Sigmoid colon (tissue), 4 donors: ENCODE results near the gene NT5DC3.

ENCODE experiments used
- EP300 ChIP-seq, 4 donors: sonication (generic); formaldehyde crosslinking; IDR thresholded peaks; one replicate each; pipeline ENCODE4 v1.6.1; 2017; ENCODE audit warnings: antibody characterized with exemption in 4 of 4
- TF ChIP-seq, protein P1 (sequence below), 4 experiments: fragments of 450-650 bp in 3 of 4; fragments of 200-600 bp in 1 of 4; IDR thresholded peaks; one replicate each; pipeline ENCODE4 v1.5.1; 2016 to 2019; ENCODE audit warnings: antibody characterized with exemption in 4 of 4, mild to moderate bottlenecking in 3 of 4, moderate library complexity in 2 of 4

DNA sequence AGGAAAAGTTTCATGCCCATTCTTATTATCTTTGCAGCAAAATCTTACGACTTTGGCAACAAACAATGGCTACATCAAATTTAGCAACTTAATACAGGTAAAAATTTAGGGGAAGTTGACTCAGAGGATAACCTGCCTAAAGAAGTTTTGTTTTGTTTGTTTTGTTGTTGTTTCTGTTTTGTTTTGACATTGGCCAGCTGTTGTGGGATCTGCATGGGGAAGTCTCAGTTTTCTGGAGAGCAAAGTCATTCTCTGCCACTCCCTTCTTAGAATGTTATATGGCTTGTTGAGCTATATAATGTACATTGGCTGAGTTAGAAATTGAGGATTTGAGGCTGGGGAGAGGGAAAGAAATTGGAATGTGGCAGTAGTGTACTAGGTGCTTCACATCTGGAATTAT is 109.5 kb downstream of the NT5DC3 start:
- TF ChIP-seq, protein P1, sequence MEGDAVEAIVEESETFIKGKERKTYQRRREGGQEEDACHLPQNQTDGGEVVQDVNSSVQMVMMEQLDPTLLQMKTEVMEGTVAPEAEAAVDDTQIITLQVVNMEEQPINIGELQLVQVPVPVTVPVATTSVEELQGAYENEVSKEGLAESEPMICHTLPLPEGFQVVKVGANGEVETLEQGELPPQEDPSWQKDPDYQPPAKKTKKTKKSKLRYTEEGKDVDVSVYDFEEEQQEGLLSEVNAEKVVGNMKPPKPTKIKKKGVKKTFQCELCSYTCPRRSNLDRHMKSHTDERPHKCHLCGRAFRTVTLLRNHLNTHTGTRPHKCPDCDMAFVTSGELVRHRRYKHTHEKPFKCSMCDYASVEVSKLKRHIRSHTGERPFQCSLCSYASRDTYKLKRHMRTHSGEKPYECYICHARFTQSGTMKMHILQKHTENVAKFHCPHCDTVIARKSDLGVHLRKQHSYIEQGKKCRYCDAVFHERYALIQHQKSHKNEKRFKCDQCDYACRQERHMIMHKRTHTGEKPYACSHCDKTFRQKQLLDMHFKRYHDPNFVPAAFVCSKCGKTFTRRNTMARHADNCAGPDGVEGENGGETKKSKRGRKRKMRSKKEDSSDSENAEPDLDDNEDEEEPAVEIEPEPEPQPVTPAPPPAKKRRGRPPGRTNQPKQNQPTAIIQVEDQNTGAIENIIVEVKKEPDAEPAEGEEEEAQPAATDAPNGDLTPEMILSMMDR (IDR thresholded peaks at IDR 0.05): no peak
- no peak for TF ChIP-seq EP300 (IDR thresholded peaks at IDR 0.05)
